Mesothelial cell of epicardium (in vitro differentiated cells): Measurements from ENCODE around the gene HCK. TPM values are rescaled to one million over a fixed set of nuclear protein-coding genes. Genes with fewer than 3 reads are reported as not detected.
"Not testable (repeated sequence)": the region's sequence is repeated elsewhere in the genome, so short reads cannot be mapped to it uniquely, and the experiment has no call there.

Source experiments
- DNase-seq, 2 experiments: peaks; one replicate each; pipeline ENCODE4 v3.0.0; 2021; ENCODE audit warnings: low spot score in 2 of 2; ENCODE audit not compliant: unreplicated experiment in 2 of 2
- H3K27ac Mint-ChIP-seq: 2 replicates; pipeline ENCODE4 v1.8.0; 2021; ENCODE audit warnings: mixed read lengths
- H3K27me3 Mint-ChIP-seq: 2 replicates; pipeline ENCODE4 v1.8.0; 2021; ENCODE audit warnings: low read depth, mixed read lengths
- H3K36me3 Mint-ChIP-seq: 2 replicates; pipeline ENCODE4 v1.8.0; 2021; ENCODE audit warnings: mixed read lengths
- H3K4me1 Mint-ChIP-seq: 2 replicates; pipeline ENCODE4 v1.8.0; 2021; ENCODE audit warnings: mixed read lengths
- H3K4me3 Mint-ChIP-seq: 2 replicates; pipeline ENCODE4 v1.8.0; 2021; ENCODE audit warnings: mild to moderate bottlenecking, moderate library complexity, mixed read lengths
- H3K9me3 Mint-ChIP-seq: 2 replicates; pipeline ENCODE4 v1.8.0; 2021; ENCODE audit warnings: mixed read lengths
- total RNA-seq: library from RNA; stranded (reverse); gene quantifications from 3 replicates; pipeline ENCODE4 v1.2.1, GENCODE V29; 2021
- TF ChIP-seq, protein P1 (sequence below): fragments of 200-600 bp; sonication (generic); IDR thresholded peaks from one replicate; pipeline ENCODE4 v1.5.0; 2021; ENCODE audit warnings: antibody characterized with exemption; ENCODE audit not compliant: unreplicated experiment

HCK gene
- total RNA-seq, 1 donor from 2014 or later = not detected

GRCh38 chr20:32029561-32029960 lies 22.5 kb upstream of the HCK start:
- Mint-ChIP-seq H3K36me3 (no peaks in the 10 kb centered on the region), H3K4me3 (no peak overlapping the region)

GRCh38 chr20:32031007-32031958 lies 20.8 kb upstream of the HCK start:
- H3K4me3 Mint-ChIP-seq = peak overlapping the region; percentile 41
- no peaks in the 10 kb centered on the region for H3K9me3 Mint-ChIP-seq
- DNase-seq = peak; percentile 52 to 79
- no peaks in the 10 kb centered on the region for H3K4me1 Mint-ChIP-seq
- H3K27me3 Mint-ChIP-seq = peaks cover 71% of the 10 kb centered on the region
- TF ChIP-seq, protein P1, sequence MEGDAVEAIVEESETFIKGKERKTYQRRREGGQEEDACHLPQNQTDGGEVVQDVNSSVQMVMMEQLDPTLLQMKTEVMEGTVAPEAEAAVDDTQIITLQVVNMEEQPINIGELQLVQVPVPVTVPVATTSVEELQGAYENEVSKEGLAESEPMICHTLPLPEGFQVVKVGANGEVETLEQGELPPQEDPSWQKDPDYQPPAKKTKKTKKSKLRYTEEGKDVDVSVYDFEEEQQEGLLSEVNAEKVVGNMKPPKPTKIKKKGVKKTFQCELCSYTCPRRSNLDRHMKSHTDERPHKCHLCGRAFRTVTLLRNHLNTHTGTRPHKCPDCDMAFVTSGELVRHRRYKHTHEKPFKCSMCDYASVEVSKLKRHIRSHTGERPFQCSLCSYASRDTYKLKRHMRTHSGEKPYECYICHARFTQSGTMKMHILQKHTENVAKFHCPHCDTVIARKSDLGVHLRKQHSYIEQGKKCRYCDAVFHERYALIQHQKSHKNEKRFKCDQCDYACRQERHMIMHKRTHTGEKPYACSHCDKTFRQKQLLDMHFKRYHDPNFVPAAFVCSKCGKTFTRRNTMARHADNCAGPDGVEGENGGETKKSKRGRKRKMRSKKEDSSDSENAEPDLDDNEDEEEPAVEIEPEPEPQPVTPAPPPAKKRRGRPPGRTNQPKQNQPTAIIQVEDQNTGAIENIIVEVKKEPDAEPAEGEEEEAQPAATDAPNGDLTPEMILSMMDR = peak; percentile 100
- H3K27ac Mint-ChIP-seq = no peak overlapping the region
- no peaks in the 10 kb centered on the region for H3K36me3 Mint-ChIP-seq

More at GRCh38 chr20:32029561-32029960, 22.5 kb upstream of the HCK start:
- H3K27me3 Mint-ChIP-seq = peaks cover 67% of the 10 kb centered on the region
- TF ChIP-seq, protein P1 = no peak
- no peaks in the 10 kb centered on the region for H3K4me1 Mint-ChIP-seq
- H3K27ac Mint-ChIP-seq = no peak overlapping the region
- no peaks in the 10 kb centered on the region for H3K9me3 Mint-ChIP-seq
- DNase-seq = no peak

- Mint-ChIP-seq H3K27me3 (peaks cover 83% of the 10 kb centered on the region), H3K4me1 (no peaks in the 10 kb centered on the region), H3K27ac (no peak overlapping the region), H3K4me3 (no peak overlapping the region), H3K36me3 (no peaks in the 10 kb centered on the region), H3K9me3 (no peaks in the 10 kb centered on the region)
- DNase-seq = no peak
- TF ChIP-seq, protein P1 = no peak
Measured at GRCh38 chr20:32033316-32033715, 18.7 kb upstream of the HCK start.

DNA sequence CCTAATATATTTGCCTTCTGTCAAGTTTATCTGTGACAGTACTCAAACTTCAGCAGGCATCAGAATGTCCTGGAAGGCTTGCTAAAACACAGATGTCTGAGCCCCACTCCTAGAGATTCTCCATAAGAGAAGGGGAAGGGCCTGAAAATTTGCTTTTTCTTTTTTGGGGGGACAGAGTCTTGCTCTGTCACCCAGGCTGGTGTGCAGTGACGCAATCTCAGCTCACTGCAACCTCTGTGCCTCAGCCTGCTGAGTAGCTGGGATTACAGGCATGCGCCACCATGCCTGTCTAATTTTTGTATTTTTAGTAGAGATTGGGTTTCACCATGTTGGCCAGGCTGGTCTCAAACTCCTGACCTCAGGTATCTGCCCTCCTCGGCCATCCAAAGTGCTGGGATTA lies 18.3 kb upstream of the HCK start:
- not testable (repeated sequence) for H3K9me3 Mint-ChIP-seq, H3K4me3 Mint-ChIP-seq, H3K36me3 Mint-ChIP-seq, H3K27ac Mint-ChIP-seq, DNase-seq, H3K4me1 Mint-ChIP-seq
- H3K27me3 Mint-ChIP-seq = peaks cover 81% of the 10 kb centered on the region

DNA sequence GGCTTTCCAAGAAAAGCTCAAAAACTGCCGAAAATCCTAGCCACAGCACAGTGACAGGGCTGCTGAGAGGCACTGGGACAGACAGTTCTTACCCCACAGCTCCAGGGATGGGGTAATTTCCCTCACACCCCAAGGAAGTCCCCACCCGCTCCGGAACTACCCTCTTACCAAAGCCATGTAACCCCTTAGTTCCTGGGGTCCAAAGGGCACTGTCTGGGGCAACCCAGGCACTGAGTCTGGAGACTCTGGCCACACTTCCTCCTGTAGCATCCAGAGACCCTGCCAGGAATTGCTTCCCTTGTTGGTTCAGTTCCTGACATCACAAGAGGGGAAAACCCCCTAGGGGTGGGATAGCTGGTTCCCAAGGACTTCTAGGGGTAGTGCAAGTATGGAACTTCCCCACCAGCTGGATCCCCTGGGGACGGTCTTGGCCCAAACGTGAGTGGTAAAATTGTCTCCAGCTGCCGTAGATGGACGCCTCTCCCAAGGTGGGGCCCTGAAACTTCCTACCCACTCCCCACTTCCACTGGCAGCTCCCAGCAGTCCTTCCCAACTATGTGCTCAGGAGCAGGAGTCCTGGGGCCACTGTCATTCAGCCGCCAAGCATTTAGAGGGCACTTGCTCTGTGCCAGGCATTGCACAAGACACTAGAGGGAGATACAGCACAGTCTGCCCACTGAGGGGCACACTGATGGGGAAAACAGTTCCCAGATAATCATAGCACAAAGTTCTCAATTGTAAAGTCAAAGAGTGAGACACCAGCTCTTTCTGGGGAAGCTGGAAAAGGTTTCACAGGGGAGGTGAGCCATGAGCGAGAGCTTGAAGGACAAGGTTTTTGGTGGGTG lies 17.2 kb upstream of the HCK start:
- Mint-ChIP-seq H3K36me3 (no peaks in the 10 kb centered on the region), H3K4me1 (no peaks in the 10 kb centered on the region), H3K27me3 (peaks cover 79% of the 10 kb centered on the region), H3K27ac (no peak overlapping the region), H3K4me3 (no peak overlapping the region), H3K9me3 (no peaks in the 10 kb centered on the region)
- no peak for DNase-seq
- TF ChIP-seq, protein P1 = no peak

- Mint-ChIP-seq H3K36me3 (no peaks in the 10 kb centered on the region), H3K27ac (no peak overlapping the region), H3K4me3 (no peak overlapping the region), H3K4me1 (no peaks in the 10 kb centered on the region), H3K27me3 (peaks cover 73% of the 10 kb centered on the region), H3K9me3 (no peaks in the 10 kb centered on the region)
- TF ChIP-seq, protein P1 = no peak
- no peak for DNase-seq
Measured at GRCh38 chr20:32035426-32035779, 16.6 kb upstream of the HCK start.
